Colonic mucosa (tissue), 4 donors: ENCODE data around the gene CLN5. TPM values are rescaled to one million over a fixed set of nuclear protein-coding genes. Genes with fewer than 3 reads are reported as not detected.
A peak's percentile ranks its signal among the peaks of the same experiment; 100 is the strongest.
"Not testable (repeated sequence)": the region's sequence is repeated elsewhere in the genome, so short reads cannot be mapped to it uniquely, and the experiment has no call there.

Experiments
- DNase-seq: peaks from one replicate; pipeline ENCODE4 v3.0.0-alpha.2; 2020
- H3K27ac ChIP-seq: fragments of 200-600 bp; one replicate; pipeline ENCODE4 v1.8.0; 2021
- H3K27me3 ChIP-seq: fragments of 200-600 bp; one replicate; pipeline ENCODE4 v1.8.0; 2021
- H3K36me3 ChIP-seq: fragments of 200-600 bp; one replicate; pipeline ENCODE4 v1.8.0; 2021
- H3K4me1 ChIP-seq: fragments of 200-600 bp; one replicate; pipeline ENCODE4 v1.8.0; 2021; ENCODE audit warnings: mild to moderate bottlenecking
- H3K4me3 ChIP-seq: fragments of 200-600 bp; one replicate; pipeline ENCODE4 v1.8.0; 2021
- H3K9ac ChIP-seq, 2 donors: one replicate each; pipeline ENCODE4 v1.7.0; 2013; ENCODE audit warnings: control low read depth in 2 of 2, low read depth in 2 of 2, low read length in 2 of 2
- H3K9me3 ChIP-seq: fragments of 200-600 bp; one replicate; pipeline ENCODE4 v1.8.0; 2021
- intact Hi-C: fragments of 100-400 bp; cut with DNase I; formaldehyde crosslinking; loops from one replicate; pipeline ENCODE4 v1.14.1; 2022
- total RNA-seq, 2 donors: library from RNA; stranded (reverse); fragmentation: NEBNext Ultra II Directional in 1 of 2; extraction: Animal tissue kit (Norgen Biotek cat#: 25700) in 1 of 2; gene quantifications; one replicate each; pipeline ENCODE4 v1.2.1, GENCODE V29; 2021
- TF ChIP-seq, protein P1 (sequence below): fragments of 200-600 bp; IDR thresholded peaks from one replicate; pipeline ENCODE4 v1.8.0; 2022; ENCODE audit warnings: antibody characterized with exemption, mild to moderate bottlenecking
- donor health status: healthy.
- donor health status: DM: no; HTN: no; CAD: no.
- donor health status: DM: no; HTN: no; CAD: no.

Gene CLN5
- total RNA-seq, 2 donors from 2014 or later, result 21.8 to 26.5 TPM

GRCh38 chr13:76958841-76959432, 32.9 kb upstream of the CLN5 start:
- H3K36me3 ChIP-seq, result no peaks in the 10 kb centered on the region
- DNase-seq, result no peak
- no peaks in the 10 kb centered on the region for H3K9me3 ChIP-seq
- no peaks in the 10 kb centered on the region for H3K4me1 ChIP-seq
- intact Hi-C loops, result no loop called here
- no peak overlapping the region for H3K9ac ChIP-seq
- H3K27me3 ChIP-seq, result no peaks in the 10 kb centered on the region
- H3K4me3 ChIP-seq, result no peak overlapping the region
- no peak overlapping the region for H3K27ac ChIP-seq
- TF ChIP-seq, protein P1, sequence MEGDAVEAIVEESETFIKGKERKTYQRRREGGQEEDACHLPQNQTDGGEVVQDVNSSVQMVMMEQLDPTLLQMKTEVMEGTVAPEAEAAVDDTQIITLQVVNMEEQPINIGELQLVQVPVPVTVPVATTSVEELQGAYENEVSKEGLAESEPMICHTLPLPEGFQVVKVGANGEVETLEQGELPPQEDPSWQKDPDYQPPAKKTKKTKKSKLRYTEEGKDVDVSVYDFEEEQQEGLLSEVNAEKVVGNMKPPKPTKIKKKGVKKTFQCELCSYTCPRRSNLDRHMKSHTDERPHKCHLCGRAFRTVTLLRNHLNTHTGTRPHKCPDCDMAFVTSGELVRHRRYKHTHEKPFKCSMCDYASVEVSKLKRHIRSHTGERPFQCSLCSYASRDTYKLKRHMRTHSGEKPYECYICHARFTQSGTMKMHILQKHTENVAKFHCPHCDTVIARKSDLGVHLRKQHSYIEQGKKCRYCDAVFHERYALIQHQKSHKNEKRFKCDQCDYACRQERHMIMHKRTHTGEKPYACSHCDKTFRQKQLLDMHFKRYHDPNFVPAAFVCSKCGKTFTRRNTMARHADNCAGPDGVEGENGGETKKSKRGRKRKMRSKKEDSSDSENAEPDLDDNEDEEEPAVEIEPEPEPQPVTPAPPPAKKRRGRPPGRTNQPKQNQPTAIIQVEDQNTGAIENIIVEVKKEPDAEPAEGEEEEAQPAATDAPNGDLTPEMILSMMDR, result no peak

GRCh38 chr13:76959734-76960133, 32.1 kb upstream of the CLN5 start:
- H3K4me1 ChIP-seq, intact Hi-C loops, H3K9ac ChIP-seq, H3K27me3 ChIP-seq, H3K9me3 ChIP-seq, H3K4me3 ChIP-seq, H3K27ac ChIP-seq, DNase-seq, H3K36me3 ChIP-seq: not testable (repeated sequence)

DNA sequence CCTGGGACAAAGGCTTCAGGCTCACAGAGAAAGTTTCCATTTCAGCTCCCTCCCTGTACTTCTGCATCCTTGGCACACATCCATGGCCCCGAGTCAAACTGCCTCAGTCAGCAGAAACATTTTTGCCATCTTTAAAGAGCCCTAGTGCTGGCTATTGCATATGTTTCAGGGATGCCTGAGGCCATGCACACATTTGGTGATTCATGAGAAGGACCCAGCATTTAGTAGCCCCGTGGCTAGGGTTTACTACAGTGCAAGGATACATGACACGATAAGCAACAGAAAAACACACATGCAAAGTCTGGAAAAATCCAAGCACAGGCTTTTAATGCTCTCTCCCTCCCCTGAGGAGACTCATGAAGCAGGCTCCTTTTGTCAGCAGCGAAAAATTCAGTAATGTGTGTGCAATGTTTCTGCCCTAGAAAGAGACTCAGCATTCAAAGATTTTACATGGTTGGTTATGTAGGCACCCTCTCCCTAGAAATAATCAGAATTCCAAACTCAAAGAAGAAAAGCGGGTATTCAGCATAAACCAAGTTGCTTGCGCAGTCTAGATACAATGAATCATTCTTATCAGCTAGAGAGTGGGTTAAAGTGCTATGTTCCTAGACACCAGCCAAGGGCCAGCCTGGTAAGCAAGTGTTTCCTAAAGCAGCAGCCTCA, 26.0 kb upstream of the CLN5 start:
- Histone ChIP-seq H3K36me3 (no peaks in the 10 kb centered on the region), H3K4me3 (no peak overlapping the region), H3K9ac (no peak overlapping the region), H3K9me3 (no peaks in the 10 kb centered on the region), H3K27me3 (no peaks in the 10 kb centered on the region), H3K4me1 (no peaks in the 10 kb centered on the region), H3K27ac (no peak overlapping the region)
- peak; percentile 29 for DNase-seq
- TF ChIP-seq, protein P1, result no peak
- intact Hi-C loops, result no loop called here

- Histone ChIP-seq H3K27me3 (no peaks in the 10 kb centered on the region), H3K36me3 (no peaks in the 10 kb centered on the region), H3K9me3 (no peaks in the 10 kb centered on the region), H3K27ac (no peak overlapping the region), H3K4me1 (no peaks in the 10 kb centered on the region), H3K9ac (no peak overlapping the region), H3K4me3 (no peak overlapping the region)
- TF ChIP-seq, protein P1, result no peak
- intact Hi-C loops, result no loop called here
- no peak for DNase-seq
These were observed 24.9 kb upstream of the CLN5 start for GRCh38 chr13:76967031-76967430.

- DNase-seq, result no peak
- Histone ChIP-seq H3K9ac (no peak overlapping the region), H3K36me3 (no peaks in the 10 kb centered on the region), H3K27me3 (no peaks in the 10 kb centered on the region), H3K4me1 (no peaks in the 10 kb centered on the region), H3K27ac (no peak overlapping the region), H3K9me3 (no peaks in the 10 kb centered on the region), H3K4me3 (no peak overlapping the region)
- intact Hi-C loops, result no loop called here
- TF ChIP-seq, protein P1, result no peak
These were observed 23.8 kb upstream of the CLN5 start for GRCh38 chr13:76968041-76968440.
